Trophoblast cell (in vitro differentiated cells and primary cell): ENCODE data around the gene SIRPB1.
"Not testable (repeated sequence)": the region's sequence is repeated elsewhere in the genome, so short reads cannot be mapped to it uniquely, and the experiment has no call there.

ENCODE experiments used
- DNase-seq, 2 donors: peaks; one replicate each; pipeline ENCODE4 v3.0.0-alpha.2; 2016
- H2AFZ ChIP-seq: 2 replicates; pipeline ENCODE4 v1.6.1; 2013; ENCODE audit warnings: low read length, moderate library complexity, mild to moderate bottlenecking; ENCODE audit not compliant: insufficient read depth, poor library complexity
- H2AK5ac ChIP-seq: 2 replicates; pipeline ENCODE4 v1.6.1; 2013; ENCODE audit warnings: mild to moderate bottlenecking, low read length
- H2BK120ac ChIP-seq: 2 replicates; pipeline ENCODE4 v1.6.1; 2013; ENCODE audit warnings: low read length, mild to moderate bottlenecking, moderate library complexity; ENCODE audit not compliant: insufficient read depth, poor library complexity
- H2BK12ac ChIP-seq: 2 replicates; pipeline ENCODE4 v1.6.1; 2013; ENCODE audit warnings: mild to moderate bottlenecking, low read length, moderate library complexity
- H2BK5ac ChIP-seq: 2 replicates; pipeline ENCODE4 v1.6.1; 2013; ENCODE audit warnings: low read length, low read depth, moderate library complexity, mild to moderate bottlenecking; ENCODE audit not compliant: poor library complexity
- H3K14ac ChIP-seq: 2 replicates; pipeline ENCODE4 v1.6.1; 2013; ENCODE audit warnings: mild to moderate bottlenecking, low read length
- H3K18ac ChIP-seq: 2 replicates; pipeline ENCODE4 v1.6.1; 2013; ENCODE audit warnings: mild to moderate bottlenecking, low read length
- H3K23ac ChIP-seq: 2 replicates; pipeline ENCODE4 v1.6.1; 2013; ENCODE audit warnings: low read length
- H3K27ac ChIP-seq: 2 replicates; pipeline ENCODE4 v1.5.1; 2013; ENCODE audit warnings: low read depth, mild to moderate bottlenecking, inconsistent platforms, low read length, moderate library complexity
- H3K27me3 ChIP-seq: 2 replicates; pipeline ENCODE4 v1.6.1; 2013; ENCODE audit warnings: inconsistent platforms, mild to moderate bottlenecking, low read length, moderate library complexity; ENCODE audit not compliant: insufficient read depth
- H3K36me3 ChIP-seq, 2 experiments: 1 replicate in 1 of 2; 2 replicates in 1 of 2; pipeline ENCODE4 v1.6.1; 2013; ENCODE audit warnings: low read length in 2 of 2, mild to moderate bottlenecking in 2 of 2, moderate library complexity in 1 of 2; ENCODE audit not compliant: insufficient read depth in 2 of 2, control insufficient read depth in 1 of 2
- H3K4ac ChIP-seq: 2 replicates; pipeline ENCODE4 v1.6.1; 2013; ENCODE audit warnings: low read depth, mild to moderate bottlenecking, low read length, moderate library complexity
- H3K4me1 ChIP-seq, 2 experiments: 1 replicate in 1 of 2; 2 replicates in 1 of 2; pipeline ENCODE4 v1.6.1; 2013; ENCODE audit warnings: low read length in 2 of 2, mild to moderate bottlenecking in 2 of 2, moderate library complexity in 1 of 2; ENCODE audit not compliant: insufficient read depth in 2 of 2, control insufficient read depth in 1 of 2
- H3K4me2 ChIP-seq: 2 replicates; pipeline ENCODE4 v1.6.1; 2013; ENCODE audit warnings: inconsistent platforms, mild to moderate bottlenecking, low read length, moderate library complexity
- H3K4me3 ChIP-seq: 2 replicates; pipeline ENCODE4 v1.5.1; 2013; ENCODE audit warnings: mild to moderate bottlenecking, low read depth, low read length, inconsistent platforms
- H3K79me1 ChIP-seq: one replicate; pipeline ENCODE4 v1.6.1; 2013; ENCODE audit warnings: low read length
- H3K79me2 ChIP-seq: 2 replicates; pipeline ENCODE4 v1.6.1; 2013; ENCODE audit warnings: low read length, mild to moderate bottlenecking; ENCODE audit not compliant: control insufficient read depth, insufficient read depth, poor library complexity
- H3K9ac ChIP-seq: 2 replicates; pipeline ENCODE4 v1.6.1; 2013; ENCODE audit warnings: mild to moderate bottlenecking, low read length
- H3K9me3 ChIP-seq: 2 replicates; pipeline ENCODE4 v1.6.1; 2013; ENCODE audit warnings: low read depth, mild to moderate bottlenecking, control low read depth, inconsistent platforms, low read length; ENCODE audit not compliant: insufficient read depth
- H4K12ac ChIP-seq: 2 replicates; pipeline ENCODE4 v1.6.1; 2013; ENCODE audit warnings: low read depth, mild to moderate bottlenecking, low read length, moderate library complexity
- H4K8ac ChIP-seq: 2 replicates; pipeline ENCODE4 v1.6.1; 2013; ENCODE audit warnings: low read depth, mild to moderate bottlenecking, low read length, moderate library complexity
- H4K91ac ChIP-seq: one replicate; pipeline ENCODE4 v1.6.1; 2013; ENCODE audit warnings: low read depth, mild to moderate bottlenecking, low read length, moderate library complexity
- WGBS: extraction: QIAGEN DNeasy Blood & Tissue Kit; methylation state at CpG from one replicate; pipeline ENCODE4 v1.1.7; 2013; ENCODE audit warnings: missing lambda C conversion rate; ENCODE audit not compliant: insufficient read length, insufficient coverage; ENCODE audit errors: extremely low coverage; 5-methylcytosine and 5-hydroxymethylcytosine counted together

The SIRPB1 gene

GRCh38 chr20:1579488-1579887 lies 40.3 kb downstream of the SIRPB1 start:
- Histone ChIP-seq H2BK12ac (no peak overlapping the region), H3K79me2 (no peaks in the 10 kb centered on the region), H3K36me3 (no peaks in the 10 kb centered on the region), H4K12ac (no peak overlapping the region), H3K4ac (no peak overlapping the region), H3K4me2 (no peak overlapping the region), H3K79me1 (no peaks in the 10 kb centered on the region), H2AFZ (no peak overlapping the region), H2BK120ac (no peak overlapping the region), H2BK5ac (no peak overlapping the region), H3K23ac (no peak overlapping the region), H2AK5ac (no peak overlapping the region), H3K9me3 (no peaks in the 10 kb centered on the region), H3K14ac (no peak overlapping the region), H3K9ac (no peak overlapping the region), H3K27ac (no peak overlapping the region), H3K18ac (no peak overlapping the region), H3K4me3 (no peak overlapping the region), H4K91ac (no peak overlapping the region), H3K27me3 (no peaks in the 10 kb centered on the region), H4K8ac (no peak overlapping the region), H3K4me1 (no peaks in the 10 kb centered on the region)
- WGBS = no CpG with 5 or more reads among the region's 6 CpGs
- peak in 1 of 2 donors; percentile 0 for DNase-seq

DNA sequence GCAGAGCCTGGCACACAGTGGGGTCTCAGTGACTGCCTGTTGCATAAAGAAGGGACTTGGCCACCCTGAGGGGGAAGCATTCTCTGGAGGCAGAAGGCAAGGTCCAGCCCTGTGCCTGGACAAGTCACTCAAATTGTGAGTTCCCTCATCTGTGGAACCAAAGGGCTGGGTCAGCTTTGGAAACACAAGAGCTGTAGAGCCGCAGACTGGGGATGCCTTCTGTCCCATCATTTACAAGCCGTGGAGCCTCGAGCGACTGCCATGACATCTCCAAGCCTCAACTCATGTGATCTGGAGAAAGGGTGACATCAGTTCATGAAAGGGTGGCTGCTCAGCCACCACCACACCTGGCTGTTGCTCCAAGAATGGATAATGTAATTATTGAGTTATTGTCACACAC lies 41.9 kb downstream of the SIRPB1 start:
- H4K12ac ChIP-seq = no peak overlapping the region
- no peaks in the 10 kb centered on the region for H3K27me3 ChIP-seq
- H3K4me3 ChIP-seq = no peak overlapping the region
- H3K9me3 ChIP-seq = no peaks in the 10 kb centered on the region
- no peaks in the 10 kb centered on the region for H3K79me1 ChIP-seq
- H3K4me1 ChIP-seq = no peaks in the 10 kb centered on the region
- no peak overlapping the region for H2BK12ac ChIP-seq
- no peak overlapping the region for H2AFZ ChIP-seq
- H3K27ac ChIP-seq = no peak overlapping the region
- H3K14ac ChIP-seq = no peak overlapping the region
- H2BK120ac ChIP-seq = no peak overlapping the region
- H2AK5ac ChIP-seq = no peak overlapping the region
- no peak overlapping the region for H4K8ac ChIP-seq
- H4K91ac ChIP-seq = no peak overlapping the region
- H3K4me2 ChIP-seq = no peak overlapping the region
- H3K18ac ChIP-seq = no peak overlapping the region
- no peaks in the 10 kb centered on the region for H3K36me3 ChIP-seq
- no CpG with 5 or more reads among the region's 4 CpGs for WGBS
- no peaks in the 10 kb centered on the region for H3K79me2 ChIP-seq
- no peak overlapping the region for H3K4ac ChIP-seq
- no peak for DNase-seq
- H2BK5ac ChIP-seq = no peak overlapping the region
- no peak overlapping the region for H3K23ac ChIP-seq
- H3K9ac ChIP-seq = no peak overlapping the region

GRCh38 chr20:1577313-1577712 lies 42.5 kb downstream of the SIRPB1 start:
- not testable (repeated sequence) for H2AFZ ChIP-seq, H2BK5ac ChIP-seq, H2AK5ac ChIP-seq, H2BK12ac ChIP-seq, H3K9me3 ChIP-seq, H3K23ac ChIP-seq, H4K12ac ChIP-seq, H3K79me1 ChIP-seq, H3K4me1 ChIP-seq, H3K14ac ChIP-seq, H3K4me3 ChIP-seq, H2BK120ac ChIP-seq, H3K27me3 ChIP-seq, H3K4ac ChIP-seq, H3K18ac ChIP-seq, H4K91ac ChIP-seq, H3K36me3 ChIP-seq, H3K9ac ChIP-seq, H3K27ac ChIP-seq, H4K8ac ChIP-seq, H3K4me2 ChIP-seq, H3K79me2 ChIP-seq, DNase-seq
- WGBS = no CpG with 5 or more reads among the region's 2 CpGs

GRCh38 chr20:1576641-1577040 lies 43.2 kb downstream of the SIRPB1 start:
- H3K4me3 ChIP-seq = no peak overlapping the region
- H3K4me2 ChIP-seq = no peak overlapping the region
- peak in 1 of 2 donors; percentile 3 for DNase-seq
- H4K8ac ChIP-seq = no peak overlapping the region
- H3K14ac ChIP-seq = no peak overlapping the region
- no peaks in the 10 kb centered on the region for H3K36me3 ChIP-seq
- WGBS = no CpG with 5 or more reads among the region's 3 CpGs
- no peak overlapping the region for H3K27ac ChIP-seq
- H3K9ac ChIP-seq = no peak overlapping the region
- no peaks in the 10 kb centered on the region for H3K27me3 ChIP-seq
- no peak overlapping the region for H3K4ac ChIP-seq
- no peak overlapping the region for H2BK5ac ChIP-seq
- no peaks in the 10 kb centered on the region for H3K79me1 ChIP-seq
- H3K79me2 ChIP-seq = no peaks in the 10 kb centered on the region
- no peak overlapping the region for H4K12ac ChIP-seq
- H2AFZ ChIP-seq = no peak overlapping the region
- no peak overlapping the region for H2BK120ac ChIP-seq
- no peaks in the 10 kb centered on the region for H3K4me1 ChIP-seq
- H2BK12ac ChIP-seq = no peak overlapping the region
- no peak overlapping the region for H3K23ac ChIP-seq
- H4K91ac ChIP-seq = no peak overlapping the region
- no peak overlapping the region for H3K18ac ChIP-seq
- H3K9me3 ChIP-seq = no peaks in the 10 kb centered on the region
- H2AK5ac ChIP-seq = no peak overlapping the region
